Calu3 (cell line): ENCODE results near the gene ODAD4. TPM values are rescaled to one million over a fixed set of nuclear protein-coding genes. Genes with fewer than 3 reads are reported as not detected.
A peak's percentile ranks its signal among the peaks of the same experiment; 100 is the strongest.

Experiments used
- BruUV-seq: library from RNA; stranded (reverse); fragments of 400-500 nt; replicated peaks from 2 replicates; lab custom pipeline; 2021; lab: Mats Ljungman, UMichigan
- CTCF ChIA-PET: fragments of 300-600 bp; sonication (Branson Sonifier 250); formaldehyde crosslinking; loops from one replicate; lab custom pipeline; 2022; ENCODE audit warnings: antibody characterized with exemption; lab: Charles Lee
- DNase-seq: peaks from one replicate; pipeline ENCODE4 v3.0.0; 2022
- H3K27ac Mint-ChIP-seq: one replicate; pipeline ENCODE4 v1.8.0; 2022; ENCODE audit warnings: mixed read lengths; ENCODE audit not compliant: unreplicated experiment
- H3K27me3 Mint-ChIP-seq: one replicate; pipeline ENCODE4 v1.8.0; 2022; ENCODE audit warnings: mixed read lengths; ENCODE audit not compliant: unreplicated experiment
- H3K36me3 Mint-ChIP-seq: one replicate; pipeline ENCODE4 v1.8.0; 2022; ENCODE audit warnings: mild to moderate bottlenecking, moderate library complexity, mixed read lengths; ENCODE audit not compliant: insufficient read depth, unreplicated experiment
- H3K4me1 Mint-ChIP-seq: one replicate; pipeline ENCODE4 v1.8.0; 2022; ENCODE audit warnings: mild to moderate bottlenecking, low read depth, mixed read lengths; ENCODE audit not compliant: unreplicated experiment
- H3K4me3 Mint-ChIP-seq: one replicate; pipeline ENCODE4 v1.8.0; 2022; ENCODE audit warnings: mild to moderate bottlenecking, low read depth, moderate library complexity, mixed read lengths; ENCODE audit not compliant: unreplicated experiment
- H3K9me3 Mint-ChIP-seq: one replicate; pipeline ENCODE4 v1.8.0; 2022; ENCODE audit warnings: low read depth, mixed read lengths; ENCODE audit not compliant: unreplicated experiment
- CTCF ChIP-seq: fragments of 200-600 bp; IDR thresholded peaks from one replicate; pipeline ENCODE4 v1.8.0; 2022; ENCODE audit warnings: antibody characterized with exemption; ENCODE audit not compliant: unreplicated experiment
- intact Hi-C: fragments of 100-400 bp; cut with micrococcal nuclease; formaldehyde crosslinking; loops from one replicate; pipeline ENCODE4 v1.10.0; 2022; ENCODE audit not compliant: unreplicated experiment
- total RNA-seq: library from RNA; stranded (reverse); gene quantifications from 2 replicates; pipeline ENCODE4 v1.2.3, GENCODE V29; 2022

ODAD4 gene
- total RNA-seq, 1 experiment from 2014 or later = 2.7 TPM

DNA sequence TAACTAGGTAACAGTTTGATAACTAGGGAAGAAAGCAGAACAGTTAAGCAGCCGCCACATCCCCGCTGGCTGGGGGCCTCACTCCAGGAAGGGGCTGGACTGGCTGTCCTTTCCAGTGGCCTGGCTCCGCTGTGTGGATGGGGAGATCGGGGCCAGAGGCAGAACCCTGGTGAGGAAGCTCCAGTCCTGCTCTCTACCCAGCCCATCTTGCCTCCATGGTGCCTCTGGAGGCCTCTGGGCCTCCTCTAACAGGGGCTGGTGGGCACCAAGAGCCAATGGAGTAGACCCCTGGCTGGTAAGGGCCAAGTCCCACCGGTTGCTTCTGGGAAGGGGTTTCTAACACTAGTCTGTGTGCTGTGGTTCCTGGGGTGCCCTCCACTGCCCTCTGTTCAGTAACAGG is 44.2 kb downstream of the ODAD4 start:
- CTCF ChIA-PET = interaction anchor here (0.6 kb wide), 1 partner anchor 151 kb away, joined by 5 read pairs; no protein-coding TSS in a partner anchor
- DNase-seq = no peak
- no peaks in the 10 kb centered on the region for H3K9me3 Mint-ChIP-seq
- no peak overlapping the region for H3K27ac Mint-ChIP-seq
- H3K36me3 Mint-ChIP-seq = peaks cover 95% of the 10 kb centered on the region
- no peak for TF ChIP-seq CTCF
- H3K4me1 Mint-ChIP-seq = peaks cover 28% of the 10 kb centered on the region
- H3K4me3 Mint-ChIP-seq = no peak overlapping the region
- intact Hi-C loops = no loop called here
- no peaks in the 10 kb centered on the region for H3K27me3 Mint-ChIP-seq
- BruUV-seq = no TSS peak

DNA sequence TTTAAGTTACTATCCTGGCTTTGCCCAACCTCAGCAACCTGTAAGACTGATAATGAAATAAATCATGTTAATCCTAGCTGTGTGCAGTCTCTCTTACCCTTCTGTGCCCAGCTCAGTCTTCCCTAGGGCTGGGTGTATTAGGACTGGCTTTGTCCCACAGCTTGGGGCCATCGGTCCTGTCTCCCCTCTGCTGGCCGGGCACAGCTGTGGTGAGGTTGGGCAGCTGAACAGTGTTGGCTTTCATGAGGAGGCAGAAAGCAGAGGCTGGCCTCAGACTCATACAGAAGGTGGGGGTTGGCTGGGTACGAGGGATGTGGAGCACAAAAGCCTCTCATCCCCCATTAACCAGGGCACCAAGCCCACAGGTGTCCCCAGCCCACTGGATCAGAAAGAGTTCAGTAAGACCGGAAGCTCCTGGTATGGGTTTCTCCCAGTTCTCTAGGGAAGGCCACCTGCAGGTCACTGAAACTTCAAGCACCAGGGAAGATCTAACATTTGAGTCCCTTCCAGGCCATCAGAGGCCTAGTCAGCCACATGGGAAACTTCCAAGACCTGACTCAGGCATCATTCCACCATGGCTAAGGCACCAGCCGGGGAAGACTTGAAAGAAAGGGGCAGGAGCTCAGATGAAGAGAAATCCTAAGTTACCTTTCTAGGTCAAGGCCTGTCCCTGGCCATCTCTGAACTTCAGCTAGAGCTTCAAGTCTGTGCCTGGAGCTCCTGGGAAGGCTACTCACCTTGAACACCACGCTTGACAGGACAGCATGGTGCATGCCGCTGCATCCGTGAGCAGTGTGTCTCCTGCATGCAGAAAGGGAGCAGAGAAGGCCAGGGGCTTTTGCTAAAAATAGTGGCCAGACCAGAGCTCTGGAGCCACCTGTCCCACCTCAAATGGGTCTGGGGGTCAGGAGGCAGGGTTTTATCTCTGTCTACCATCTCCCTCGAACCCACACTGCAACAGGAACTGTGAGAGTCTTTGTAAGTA is 45.0 kb downstream of the ODAD4 start:
- BruUV-seq = no TSS peak
- Mint-ChIP-seq H3K27me3 (no peaks in the 10 kb centered on the region), H3K36me3 (peaks cover 95% of the 10 kb centered on the region), H3K27ac (no peak overlapping the region), H3K4me1 (peaks cover 28% of the 10 kb centered on the region), H3K9me3 (no peaks in the 10 kb centered on the region), H3K4me3 (no peak overlapping the region)
- intact Hi-C loops = no loop called here
- CTCF ChIA-PET = interaction anchor here (0.6 to 0.7 kb wide), 2 partner anchors 9 to 151 kb away, joined by 5 to 8 read pairs; no protein-coding TSS in a partner anchor
- TF ChIP-seq CTCF = no peak
- DNase-seq = no peak

DNA sequence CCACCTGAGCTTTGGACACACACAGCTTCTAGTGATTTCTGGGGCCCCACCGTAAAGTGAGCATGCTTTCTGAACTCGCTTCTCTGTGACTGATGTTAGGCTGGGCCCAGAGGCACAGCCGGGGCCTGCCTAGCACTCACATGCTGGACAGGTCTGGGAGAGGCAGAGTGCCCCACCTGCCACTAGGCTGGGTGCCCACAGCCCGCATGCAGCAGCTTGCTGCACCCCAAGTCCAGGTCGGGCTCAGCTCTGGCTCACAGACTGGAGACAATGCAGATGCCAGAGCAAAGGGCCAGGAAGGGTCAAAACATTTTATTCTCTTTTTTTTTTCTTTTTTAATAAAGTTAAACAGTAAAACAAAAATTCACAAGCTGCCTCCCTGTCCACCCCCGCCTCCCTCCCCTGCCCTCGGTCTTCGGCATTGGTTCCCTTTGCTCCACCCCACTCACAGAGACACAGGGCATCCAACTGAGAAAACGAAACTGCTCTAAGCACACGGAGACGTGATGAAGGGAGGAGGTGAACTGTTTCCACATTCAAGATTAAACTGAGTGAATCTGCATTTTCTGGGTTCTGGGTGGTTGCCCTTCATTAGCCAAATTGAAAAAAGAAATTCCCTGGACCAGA is 45.8 kb downstream of the ODAD4 start:
- no peaks in the 10 kb centered on the region for H3K27me3 Mint-ChIP-seq
- H3K4me3 Mint-ChIP-seq = no peak overlapping the region
- BruUV-seq = no TSS peak
- intact Hi-C loops = no loop called here
- TF ChIP-seq CTCF = no peak
- CTCF ChIA-PET = interaction anchor here (0.7 to 1.1 kb wide), 2 partner anchors 10 to 44 kb away, joined by 4 to 8 read pairs; partner anchors contain the start of gene NKIRAS2
- H3K4me1 Mint-ChIP-seq = peaks cover 28% of the 10 kb centered on the region
- no peak for DNase-seq
- peak overlapping the region; percentile 13 for H3K27ac Mint-ChIP-seq
- no peaks in the 10 kb centered on the region for H3K9me3 Mint-ChIP-seq
- H3K36me3 Mint-ChIP-seq = peaks cover 96% of the 10 kb centered on the region

DNA sequence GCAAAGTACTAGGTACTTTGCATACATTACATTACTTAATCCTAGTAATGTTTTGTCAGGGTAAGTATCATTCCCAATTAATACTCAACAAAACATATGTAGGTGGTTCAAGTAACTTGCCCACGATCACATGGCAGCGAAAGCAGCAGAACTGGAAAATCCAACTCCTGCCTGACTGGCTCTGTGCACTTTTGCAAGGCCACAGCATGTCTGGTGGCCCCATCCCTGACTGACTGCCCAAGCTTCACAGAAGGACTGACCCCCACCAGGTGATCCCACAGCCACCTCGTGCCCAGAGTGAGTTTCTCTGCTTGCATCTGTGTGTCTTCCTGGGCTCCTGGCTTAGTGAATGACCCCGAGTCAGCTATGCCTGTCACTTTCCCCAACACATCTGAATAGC is 47.6 kb downstream of the ODAD4 start:
- no peak overlapping the region for H3K27ac Mint-ChIP-seq
- H3K9me3 Mint-ChIP-seq = no peaks in the 10 kb centered on the region
- BruUV-seq = no TSS peak
- CTCF ChIA-PET = interaction anchor here (0.8 kb wide), 1 partner anchor 34 kb away, joined by 3 read pairs; no protein-coding TSS in a partner anchor
- intact Hi-C loops = no loop called here
- H3K27me3 Mint-ChIP-seq = no peaks in the 10 kb centered on the region
- peaks cover 97% of the 10 kb centered on the region for H3K36me3 Mint-ChIP-seq
- peaks cover 19% of the 10 kb centered on the region for H3K4me1 Mint-ChIP-seq
- TF ChIP-seq CTCF = no peak
- peak; percentile 42 for DNase-seq
- no peak overlapping the region for H3K4me3 Mint-ChIP-seq
